Activated B cell treated with CpG ODN at 0.5 μM for 24 hours (primary cell): Measurements from ENCODE around the gene PRELID2. TPM values are rescaled to one million over a fixed set of nuclear protein-coding genes. Genes with fewer than 3 reads are reported as not detected.

Experiments used
- ATAC-seq: fragments of 200-7000 bp; cut with Tn5 transposase; one replicate; pipeline ENCODE4 v1.10.0; 2021; ENCODE audit warnings: low read depth, mild to moderate bottlenecking, moderate library complexity
- CTCF ChIA-PET: fragments of 350-600 bp; sonication (Branson Sonifier 250); formaldehyde crosslinking; loops from one replicate; lab custom pipeline; 2021; ENCODE audit warnings: antibody characterized with exemption; lab: Charles Lee
- POLR2A ChIA-PET: fragments of 350-600 bp; sonication (Branson Sonifier 250); formaldehyde crosslinking; loops from one replicate; lab custom pipeline; 2021; ENCODE audit warnings: antibody characterized with exemption; lab: Charles Lee
- DNase-seq: peaks from one replicate; pipeline ENCODE4 v3.0.0; 2022
- H3K27ac Mint-ChIP-seq: one replicate; pipeline ENCODE4 v1.8.0; 2020; ENCODE audit warnings: mixed read lengths
- H3K27me3 Mint-ChIP-seq: one replicate; pipeline ENCODE4 v1.8.0; 2021; ENCODE audit warnings: mixed read lengths
- H3K36me3 Mint-ChIP-seq: one replicate; pipeline ENCODE4 v1.8.0; 2021; ENCODE audit warnings: low read depth, mixed read lengths
- H3K4me1 Mint-ChIP-seq: one replicate; pipeline ENCODE4 v1.8.0; 2021; ENCODE audit warnings: mixed read lengths
- H3K4me3 Mint-ChIP-seq: one replicate; pipeline ENCODE4 v1.8.0; 2020; ENCODE audit warnings: mild to moderate bottlenecking, mixed read lengths
- H3K9me3 Mint-ChIP-seq: one replicate; pipeline ENCODE4 v1.8.0; 2020; ENCODE audit warnings: mixed read lengths
- intact Hi-C: fragments of 100-400 bp; cut with micrococcal nuclease; formaldehyde crosslinking; loops from one replicate; pipeline ENCODE4 v1.15.1; 2024
- total RNA-seq: library from RNA; stranded (reverse); gene quantifications from 2 replicates; pipeline ENCODE4 v1.2.3, GENCODE V29; 2022
- TF ChIP-seq, protein P1 (sequence below): fragments of 200-600 bp; IDR thresholded peaks from one replicate; pipeline ENCODE4 v1.8.0; 2022; ENCODE audit warnings: antibody characterized with exemption, mild to moderate bottlenecking

PRELID2 gene
- total RNA-seq, 1 donor from 2014 or later, result 3.3 TPM

DNA sequence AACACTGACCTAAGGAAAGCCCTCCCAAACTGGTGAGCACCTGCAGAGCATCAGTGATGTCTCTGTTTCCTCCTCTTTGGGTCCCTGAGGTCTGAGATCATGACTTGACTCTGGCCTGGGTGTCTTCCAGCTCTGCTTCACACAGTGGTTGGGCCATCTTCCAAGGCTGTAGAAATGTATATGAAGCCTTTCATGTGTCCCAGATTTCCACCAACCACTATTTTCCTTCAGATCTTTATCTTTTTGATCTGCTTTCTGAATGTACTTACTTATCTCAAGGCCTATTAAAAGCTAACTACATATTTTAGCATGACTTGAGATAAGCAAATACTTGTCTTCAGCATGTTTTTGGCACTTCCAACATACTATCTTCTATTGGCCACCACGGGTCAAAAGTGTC is 47.1 kb downstream of the PRELID2 start:
- no peaks in the 10 kb centered on the region for H3K27me3 Mint-ChIP-seq
- intact Hi-C loops, result no loop called here

DNA sequence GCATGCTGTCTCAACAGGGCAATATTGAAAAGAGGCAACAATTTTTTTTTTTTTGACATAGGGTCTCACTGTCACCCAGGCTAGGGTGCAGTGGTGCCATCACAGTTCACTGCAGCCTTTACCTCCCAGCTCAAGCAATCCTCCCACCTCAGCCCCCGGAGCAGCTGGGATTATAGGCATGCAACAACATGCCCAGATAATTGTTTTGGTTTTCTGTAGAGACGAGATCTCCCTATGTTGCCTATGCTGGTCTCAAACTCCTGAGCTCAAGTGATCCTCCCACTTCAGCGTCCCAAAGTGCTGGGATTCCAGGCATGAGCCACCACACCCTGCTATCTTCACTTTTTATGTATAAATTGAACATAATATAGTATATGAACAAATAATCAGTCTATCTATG is 47.6 kb downstream of the PRELID2 start:
- ChIA-PET POLR2A (no interaction called here), CTCF (no interaction called here)
- Mint-ChIP-seq H3K27me3 (no peaks in the 10 kb centered on the region), H3K27ac (no peak overlapping the region), H3K4me1 (no peaks in the 10 kb centered on the region), H3K4me3 (no peak overlapping the region), H3K9me3 (no peaks in the 10 kb centered on the region), H3K36me3 (no peaks in the 10 kb centered on the region)
- DNase-seq, result no peak
- intact Hi-C loops, result no loop called here
- TF ChIP-seq, protein P1, sequence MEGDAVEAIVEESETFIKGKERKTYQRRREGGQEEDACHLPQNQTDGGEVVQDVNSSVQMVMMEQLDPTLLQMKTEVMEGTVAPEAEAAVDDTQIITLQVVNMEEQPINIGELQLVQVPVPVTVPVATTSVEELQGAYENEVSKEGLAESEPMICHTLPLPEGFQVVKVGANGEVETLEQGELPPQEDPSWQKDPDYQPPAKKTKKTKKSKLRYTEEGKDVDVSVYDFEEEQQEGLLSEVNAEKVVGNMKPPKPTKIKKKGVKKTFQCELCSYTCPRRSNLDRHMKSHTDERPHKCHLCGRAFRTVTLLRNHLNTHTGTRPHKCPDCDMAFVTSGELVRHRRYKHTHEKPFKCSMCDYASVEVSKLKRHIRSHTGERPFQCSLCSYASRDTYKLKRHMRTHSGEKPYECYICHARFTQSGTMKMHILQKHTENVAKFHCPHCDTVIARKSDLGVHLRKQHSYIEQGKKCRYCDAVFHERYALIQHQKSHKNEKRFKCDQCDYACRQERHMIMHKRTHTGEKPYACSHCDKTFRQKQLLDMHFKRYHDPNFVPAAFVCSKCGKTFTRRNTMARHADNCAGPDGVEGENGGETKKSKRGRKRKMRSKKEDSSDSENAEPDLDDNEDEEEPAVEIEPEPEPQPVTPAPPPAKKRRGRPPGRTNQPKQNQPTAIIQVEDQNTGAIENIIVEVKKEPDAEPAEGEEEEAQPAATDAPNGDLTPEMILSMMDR, result no peak
- no peak for ATAC-seq

More for the DNA sequence above, 47.1 kb downstream of the PRELID2 start:
- no peak for ATAC-seq
- TF ChIP-seq, protein P1, result no peak
- CTCF ChIA-PET, result no interaction called here
- no peak for DNase-seq
- H3K36me3 Mint-ChIP-seq, result no peaks in the 10 kb centered on the region
- no peak overlapping the region for H3K27ac Mint-ChIP-seq
- H3K9me3 Mint-ChIP-seq, result no peaks in the 10 kb centered on the region
- no peak overlapping the region for H3K4me3 Mint-ChIP-seq
- POLR2A ChIA-PET, result no interaction called here
- H3K4me1 Mint-ChIP-seq, result no peaks in the 10 kb centered on the region

DNA sequence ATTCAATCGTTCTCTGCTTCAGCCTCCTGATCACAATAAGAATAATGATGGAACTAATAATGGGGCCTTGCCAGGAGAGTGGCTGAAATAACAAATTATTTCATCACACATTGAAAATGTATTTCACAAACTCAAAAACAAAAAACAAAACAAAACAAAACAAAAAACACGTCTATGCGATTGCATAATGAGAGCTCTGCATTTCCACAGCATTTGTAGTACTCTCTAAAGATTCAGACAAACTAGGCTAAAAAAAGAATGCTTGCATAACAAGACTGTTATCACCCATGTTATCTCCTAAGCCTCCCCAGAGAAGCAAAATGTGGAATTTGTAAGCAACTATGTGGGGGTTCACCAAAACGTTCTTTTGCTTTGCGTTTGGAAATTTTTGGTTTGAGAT is 48.1 kb downstream of the PRELID2 start:
- Mint-ChIP-seq H3K4me3 (no peak overlapping the region), H3K27ac (no peak overlapping the region), H3K4me1 (no peaks in the 10 kb centered on the region), H3K36me3 (no peaks in the 10 kb centered on the region), H3K27me3 (no peaks in the 10 kb centered on the region), H3K9me3 (no peaks in the 10 kb centered on the region)
- intact Hi-C loops, result no loop called here
- ChIA-PET POLR2A (no interaction called here), CTCF (no interaction called here)
- no peak for ATAC-seq
- TF ChIP-seq, protein P1, result no peak
- no peak for DNase-seq

DNA sequence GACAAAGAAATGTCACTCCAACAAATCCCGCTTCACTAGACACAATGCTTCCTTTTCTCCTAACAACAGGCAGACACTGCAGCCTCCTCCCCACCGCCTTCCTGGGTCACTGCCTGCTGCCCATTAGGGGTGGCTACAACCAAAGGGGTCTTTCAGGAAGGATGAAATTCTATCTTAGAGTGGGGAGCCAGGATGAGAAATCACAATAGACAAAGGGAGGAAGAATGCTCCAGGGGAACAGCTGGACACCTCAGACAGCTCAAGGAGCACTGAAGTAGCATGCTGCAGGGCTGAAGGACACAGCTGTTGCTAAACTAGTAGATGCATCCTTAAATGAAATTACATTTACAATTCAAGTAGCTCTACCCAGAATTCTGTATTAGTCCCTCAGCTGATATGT is 54.2 kb downstream of the PRELID2 start:
- Mint-ChIP-seq H3K4me1 (no peaks in the 10 kb centered on the region), H3K27ac (no peak overlapping the region), H3K36me3 (no peaks in the 10 kb centered on the region), H3K9me3 (no peaks in the 10 kb centered on the region), H3K4me3 (no peak overlapping the region), H3K27me3 (no peaks in the 10 kb centered on the region)
- no peak for ATAC-seq
- TF ChIP-seq, protein P1, result no peak
- intact Hi-C loops, result no loop called here
- ChIA-PET POLR2A (no interaction called here), CTCF (no interaction called here)
- DNase-seq, result no peak

DNA sequence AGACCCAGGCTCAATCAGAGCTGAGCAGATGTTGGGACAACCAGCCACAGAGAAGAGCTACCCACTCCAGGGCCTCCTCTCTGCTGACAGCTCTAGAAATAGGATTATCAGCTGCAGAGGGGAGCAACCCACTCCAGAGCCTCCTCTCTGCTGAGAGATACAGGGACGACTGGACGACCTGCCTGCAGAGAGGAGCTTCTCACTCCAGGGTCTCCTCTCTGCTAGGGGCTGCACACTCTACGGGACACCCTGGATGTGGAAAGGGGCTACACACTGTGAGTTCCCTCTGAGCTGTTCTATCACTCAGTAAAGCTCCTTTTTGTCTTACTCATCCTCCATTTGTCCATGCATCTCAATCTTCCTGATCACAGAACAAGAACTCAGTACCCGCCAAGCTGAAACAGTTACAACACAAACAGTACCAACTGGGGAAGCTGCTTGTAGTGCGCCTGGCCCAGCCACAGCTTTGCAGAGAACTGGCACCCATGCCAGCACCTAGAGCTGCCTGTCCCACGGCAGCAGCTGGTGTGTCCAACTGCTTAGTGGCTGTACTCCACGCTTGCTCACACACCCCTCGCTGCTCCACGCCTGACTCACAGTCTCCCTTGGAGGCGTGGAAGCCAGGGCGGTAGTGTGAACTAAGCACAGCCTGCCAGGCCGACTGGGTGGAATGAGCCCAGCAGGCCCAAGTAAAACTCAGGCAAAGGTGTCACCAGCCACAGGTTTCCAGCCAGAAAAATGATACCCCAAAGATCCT is 56.8 kb downstream of the PRELID2 start:
- no peak for ATAC-seq
- no peaks in the 10 kb centered on the region for H3K9me3 Mint-ChIP-seq
- CTCF ChIA-PET, result no interaction called here
- H3K27ac Mint-ChIP-seq, result no peak overlapping the region
- POLR2A ChIA-PET, result no interaction called here
- H3K27me3 Mint-ChIP-seq, result no peaks in the 10 kb centered on the region
- H3K4me3 Mint-ChIP-seq, result no peak overlapping the region
- H3K4me1 Mint-ChIP-seq, result no peaks in the 10 kb centered on the region
- TF ChIP-seq, protein P1, result no peak
- no peaks in the 10 kb centered on the region for H3K36me3 Mint-ChIP-seq
- DNase-seq, result no peak
- intact Hi-C loops, result no loop called here
